CD4-positive, alpha-beta T cell (primary cell): Measurements from ENCODE around the gene B4GALT2. TPM values are rescaled to one million over a fixed set of nuclear protein-coding genes. Genes with fewer than 3 reads are reported as not detected.

ENCODE experiments used
- ATAC-seq: fragments of 200-7000 bp; cut with Tn5 transposase; one replicate; pipeline ENCODE4 v1.10.0; 2022; ENCODE audit warnings: mild to moderate bottlenecking; ENCODE audit not compliant: poor library complexity
- CTCF ChIA-PET: fragments of 350-600 bp; sonication (Branson Sonifier 250); formaldehyde crosslinking; loops from one replicate; lab custom pipeline; 2021; ENCODE audit warnings: antibody characterized with exemption, inconsistent platforms; lab: Charles Lee
- POLR2A ChIA-PET: fragments of 350-600 bp; sonication (Branson Sonifier 250); formaldehyde crosslinking; loops from one replicate; lab custom pipeline; 2021; ENCODE audit warnings: antibody characterized with exemption, inconsistent platforms; lab: Charles Lee
- DNase-seq, 14 experiments: peaks; one replicate each; pipeline ENCODE4 v3.0.0-alpha.2; 2013 to 2020; ENCODE audit warnings: mixed read lengths in 2 of 14
- H3K27ac ChIP-seq, 2 donors: one replicate each; pipeline versions ENCODE4 v1.5.1 to v1.7.0; 2013; ENCODE audit warnings: low read length in 2 of 2, low read depth in 1 of 2, mild to moderate bottlenecking in 1 of 2
- H3K27me3 ChIP-seq, 2 experiments: 1 replicate in 1 of 2; 2 replicates in 1 of 2; pipeline versions ENCODE4 v1.6.1 to v1.7.0; 2013; ENCODE audit warnings: low read length in 2 of 2, control low read depth in 1 of 2, mild to moderate bottlenecking in 1 of 2, moderate library complexity in 1 of 2; ENCODE audit not compliant: insufficient read depth in 2 of 2, control insufficient read depth in 1 of 2
- H3K36me3 ChIP-seq: one replicate; pipeline ENCODE4 v1.6.1; 2013; ENCODE audit warnings: low read length, control low read depth; ENCODE audit not compliant: insufficient read depth
- H3K4me1 ChIP-seq: one replicate; pipeline ENCODE4 v1.6.1; 2013; ENCODE audit warnings: low read length, control low read depth; ENCODE audit not compliant: insufficient read depth
- H3K4me3 ChIP-seq: one replicate; pipeline ENCODE4 v1.5.1; 2013; ENCODE audit warnings: mild to moderate bottlenecking, low read length, moderate library complexity
- H3K9me3 ChIP-seq, 2 experiments: 1 replicate in 1 of 2; 2 replicates in 1 of 2; pipeline versions ENCODE4 v1.6.1 to v1.7.0; 2013; ENCODE audit warnings: low read length in 2 of 2, mild to moderate bottlenecking in 2 of 2, control low read depth in 1 of 2, moderate library complexity in 1 of 2; ENCODE audit not compliant: control insufficient read depth in 1 of 2, insufficient read depth in 1 of 2
- H3K27ac Mint-ChIP-seq: one replicate; pipeline ENCODE4 v1.8.0; 2020; ENCODE audit warnings: mixed read lengths
- H3K27me3 Mint-ChIP-seq: one replicate; pipeline ENCODE4 v1.8.0; 2021; ENCODE audit warnings: mixed read lengths
- H3K36me3 Mint-ChIP-seq: one replicate; pipeline ENCODE4 v1.8.0; 2021; ENCODE audit warnings: low read depth, mixed read lengths
- H3K4me1 Mint-ChIP-seq: one replicate; pipeline ENCODE4 v1.8.0; 2021; ENCODE audit warnings: low read depth, mixed read lengths
- H3K4me3 Mint-ChIP-seq: one replicate; pipeline ENCODE4 v1.8.0; 2020; ENCODE audit warnings: mild to moderate bottlenecking, mixed read lengths
- H3K9me3 Mint-ChIP-seq: one replicate; pipeline ENCODE4 v1.8.0; 2020; ENCODE audit warnings: mixed read lengths
- intact Hi-C, 2 experiments: fragments of 100-400 bp; cut with DNase I in 1 of 2; cut with micrococcal nuclease in 1 of 2; formaldehyde crosslinking; loops; one replicate each; pipeline versions ENCODE4 v1.15.1 to v1.9.0; 2023 to 2025; cut with DNase I, micrococcal nuclease
- total RNA-seq, 174 experiments: library from RNA in 2 of 174; stranded (reverse) in 2 of 174; gene quantifications; one replicate each; pipeline ENCODE4 v1.2.3 and lab custom pipeline; 2021 to 2026
- TF ChIP-seq, protein P1 (sequence below): fragments of 200-600 bp; IDR thresholded peaks from one replicate; pipeline ENCODE4 v1.8.0; 2022; ENCODE audit warnings: antibody characterized with exemption, mild to moderate bottlenecking

Gene B4GALT2
- total RNA-seq, 2 experiments from 2014 or later: 0.22 to 0.34 TPM

DNA sequence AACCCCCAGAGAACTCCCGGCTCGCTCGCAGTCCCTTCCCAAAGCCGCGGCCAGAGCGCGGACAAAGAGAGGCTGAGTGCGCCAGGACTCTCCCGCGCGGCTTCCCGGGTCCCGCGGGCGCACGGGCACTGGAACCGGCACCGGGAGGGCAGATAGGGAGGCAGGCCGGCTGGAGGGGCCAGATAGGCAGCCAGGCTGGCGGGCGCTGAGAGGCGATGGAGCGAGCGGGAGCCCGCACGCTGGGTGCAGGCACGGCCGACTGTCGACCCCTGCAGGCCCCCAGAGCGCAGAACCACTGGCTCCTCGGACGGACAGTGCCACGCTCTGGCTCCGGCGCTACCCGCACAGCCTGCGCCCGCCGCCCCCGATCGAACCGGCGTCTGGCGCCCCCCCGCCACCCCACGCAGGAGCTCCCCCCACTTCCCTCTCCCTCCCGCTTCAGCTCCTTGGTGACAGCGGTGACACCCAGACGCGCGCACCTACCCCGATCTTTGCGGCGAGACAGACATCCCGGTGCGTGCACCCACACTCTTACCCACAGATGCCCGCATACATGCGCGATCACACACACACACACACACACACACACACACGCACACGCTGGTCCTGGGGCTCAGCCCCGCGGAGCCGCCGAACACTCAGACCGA lies 51.7 kb downstream of the B4GALT2 start:
- TF ChIP-seq, protein P1, sequence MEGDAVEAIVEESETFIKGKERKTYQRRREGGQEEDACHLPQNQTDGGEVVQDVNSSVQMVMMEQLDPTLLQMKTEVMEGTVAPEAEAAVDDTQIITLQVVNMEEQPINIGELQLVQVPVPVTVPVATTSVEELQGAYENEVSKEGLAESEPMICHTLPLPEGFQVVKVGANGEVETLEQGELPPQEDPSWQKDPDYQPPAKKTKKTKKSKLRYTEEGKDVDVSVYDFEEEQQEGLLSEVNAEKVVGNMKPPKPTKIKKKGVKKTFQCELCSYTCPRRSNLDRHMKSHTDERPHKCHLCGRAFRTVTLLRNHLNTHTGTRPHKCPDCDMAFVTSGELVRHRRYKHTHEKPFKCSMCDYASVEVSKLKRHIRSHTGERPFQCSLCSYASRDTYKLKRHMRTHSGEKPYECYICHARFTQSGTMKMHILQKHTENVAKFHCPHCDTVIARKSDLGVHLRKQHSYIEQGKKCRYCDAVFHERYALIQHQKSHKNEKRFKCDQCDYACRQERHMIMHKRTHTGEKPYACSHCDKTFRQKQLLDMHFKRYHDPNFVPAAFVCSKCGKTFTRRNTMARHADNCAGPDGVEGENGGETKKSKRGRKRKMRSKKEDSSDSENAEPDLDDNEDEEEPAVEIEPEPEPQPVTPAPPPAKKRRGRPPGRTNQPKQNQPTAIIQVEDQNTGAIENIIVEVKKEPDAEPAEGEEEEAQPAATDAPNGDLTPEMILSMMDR: no peak
- H3K4me3 ChIP-seq: peak overlapping the region; percentile 76
- ChIA-PET POLR2A (interaction anchor here (0.6 to 1.8 kb wide), 6 partner anchors 11 to 56 kb away, joined by 3 to 10 read pairs (median 3); partner anchors contain the start of gene ATP6V0B), CTCF (interaction anchor here (1.7 kb wide), 2 partner anchors 24 to 96 kb away, joined by 4 to 5 read pairs; no protein-coding TSS in a partner anchor)
- H3K27me3 Mint-ChIP-seq: no peaks in the 10 kb centered on the region
- intact Hi-C loops: loop anchor here (1.0 to 5.0 kb wide), 8 partner anchors 38 to 642 kb away; partner anchors contain the start of genes CCDC24 (in 2 of the 2), ARMH1 (in 1 of the 2), ATP6V0B (in 1 of the 2) and DMAP1 (in 1 of the 2)
- peak overlapping the region; percentile 93 for H3K4me3 Mint-ChIP-seq
- H3K4me1 ChIP-seq: peaks cover 21% of the 10 kb centered on the region
- H3K27ac Mint-ChIP-seq: peak overlapping the region; percentile 86
- H3K36me3 ChIP-seq: no peaks in the 10 kb centered on the region
- no peaks in the 10 kb centered on the region for H3K9me3 Mint-ChIP-seq
- peak overlapping the region in 1 of 2 donors; percentile 25 for H3K27ac ChIP-seq
- no peaks in the 10 kb centered on the region for H3K9me3 ChIP-seq
- DNase-seq (peak; percentile 11 to 84 (median 48)), ATAC-seq (peak; percentile 45)
- no peaks in the 10 kb centered on the region for H3K36me3 Mint-ChIP-seq
- peaks cover 34% of the 10 kb centered on the region for H3K4me1 Mint-ChIP-seq
- H3K27me3 ChIP-seq: no peaks in the 10 kb centered on the region

DNA sequence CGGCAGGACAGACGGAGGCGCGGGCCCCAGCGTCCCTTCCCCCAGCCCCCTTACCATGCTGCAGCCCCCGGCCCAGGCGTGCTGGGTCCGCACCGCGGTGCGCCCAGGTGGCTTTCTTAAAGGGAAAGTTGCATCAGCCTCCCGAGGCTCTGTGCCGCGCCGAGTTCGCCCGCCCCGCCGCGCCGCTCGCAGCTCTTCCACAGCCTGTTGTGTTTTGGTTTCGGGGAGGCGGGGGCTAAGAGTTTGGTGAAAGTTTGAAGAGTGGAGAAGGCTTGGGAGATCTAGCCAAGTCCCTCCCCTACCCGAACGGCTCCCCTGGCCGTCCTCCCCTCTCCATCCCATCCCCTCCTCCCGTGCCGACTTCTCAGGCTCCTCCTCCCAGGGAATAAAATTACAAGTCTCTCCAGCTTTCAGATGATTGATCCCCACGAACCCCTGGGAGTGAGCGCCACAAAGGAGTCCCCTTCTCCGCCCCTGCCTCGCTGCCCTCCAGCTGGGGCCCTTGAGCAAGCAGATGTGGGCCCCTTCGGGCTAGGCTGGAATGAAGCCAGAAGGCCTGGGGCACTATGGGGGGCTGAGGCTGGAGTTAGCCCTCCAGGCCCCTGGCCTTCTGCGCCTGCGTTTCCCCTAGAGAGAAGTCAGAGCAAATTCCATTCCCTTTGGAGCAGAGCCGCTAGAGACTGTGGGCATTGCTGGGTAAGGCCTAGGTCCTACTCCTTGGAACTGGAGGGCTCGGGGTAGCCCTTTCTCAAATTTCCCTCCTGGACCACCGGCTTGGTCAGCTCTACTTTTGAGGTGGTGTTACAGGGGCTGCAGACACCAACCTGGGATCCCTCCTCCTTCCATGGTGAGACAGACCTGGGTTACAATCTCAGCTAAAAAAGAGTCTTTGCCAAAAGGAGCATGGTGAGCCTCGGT lies 52.5 kb downstream of the B4GALT2 start, which contains the start of gene SLC6A9:
SLC6A9 (minus strand) TSS at position 211 of the 918 bp plus-strand sequence. CDS start 7,185 bp downstream, outside the sequence.
- Histone ChIP-seq H3K36me3 (no peaks in the 10 kb centered on the region), H3K9me3 (no peaks in the 10 kb centered on the region), H3K4me1 (peaks cover 21% of the 10 kb centered on the region), H3K27ac (peak within 1 kb of the TSS in 1 of 2 donors; percentile 25), H3K27me3 (no peaks in the 10 kb centered on the region), H3K4me3 (peak within 1 kb of the TSS; percentile 76)
- Mint-ChIP-seq H3K9me3 (no peaks in the 10 kb centered on the region), H3K27ac (peak within 1 kb of the TSS; percentile 86), H3K36me3 (no peaks in the 10 kb centered on the region), H3K27me3 (no peaks in the 10 kb centered on the region), H3K4me1 (peaks cover 34% of the 10 kb centered on the region), H3K4me3 (peak within 1 kb of the TSS; percentile 93)
- intact Hi-C loops: loop anchor here in 1 of 2 experiments (2.0 to 5.0 kb wide), 6 partner anchors 39 to 641 kb away; partner anchors contain the start of genes ARMH1, ATP6V0B, CCDC24 and DMAP1
- CTCF ChIA-PET: interaction anchor here (1.7 kb wide), 2 partner anchors 25 to 96 kb away, joined by 4 to 5 read pairs; no protein-coding TSS in a partner anchor
- DNase-seq (peak in 9 of 14 experiments; percentile 5 to 61 (median 24)), ATAC-seq (peak; percentile 22)
- TF ChIP-seq, protein P1: no peak
- POLR2A ChIA-PET: interaction anchor here (1.8 kb wide), 1 partner anchor 26 kb away, joined by 5 read pairs; no protein-coding TSS in a partner anchor
